Neutrophil (primary cell): Measurements from ENCODE around the gene TTC23.

Experiments
- H3K27ac ChIP-seq: fragments of 200-600 bp; sonication (generic); 2 replicates; pipeline ENCODE4 v1.5.1; 2016; ENCODE audit warnings: mild to moderate bottlenecking, moderate library complexity
- H3K27me3 ChIP-seq: fragments of 200-600 bp; sonication (generic); 2 replicates; pipeline ENCODE4 v1.6.0; 2016; ENCODE audit warnings: mild to moderate bottlenecking
- H3K36me3 ChIP-seq: fragments of 200-600 bp; sonication (generic); 2 replicates; pipeline ENCODE4 v1.5.1; 2017
- H3K4me1 ChIP-seq, 2 experiments: fragments of 200-600 bp in 1 of 2; sonication (generic) in 1 of 2; 1 replicate in 1 of 2; 2 replicates in 1 of 2; pipeline versions ENCODE4 v1.5.1 to v1.6.1; 2013 to 2016; ENCODE audit warnings: low read depth in 1 of 2, low read length in 1 of 2, mild to moderate bottlenecking in 1 of 2, moderate library complexity in 1 of 2; ENCODE audit not compliant: control insufficient read depth in 1 of 2, insufficient read depth in 1 of 2
- H3K4me3 ChIP-seq, 2 experiments: fragments of 200-600 bp in 1 of 2; sonication (generic) in 1 of 2; 1 replicate in 1 of 2; 2 replicates in 1 of 2; pipeline ENCODE4 v1.5.1; 2013 to 2016; ENCODE audit warnings: low read depth in 1 of 2, low read length in 1 of 2, mild to moderate bottlenecking in 1 of 2, moderate library complexity in 1 of 2
- H3K9me3 ChIP-seq: fragments of 200-600 bp; sonication (generic); 2 replicates; pipeline ENCODE4 v1.5.1; 2016
- TF ChIP-seq, protein P1 (sequence below): fragments of 200-600 bp; sonication (generic); IDR thresholded peaks from 2 replicates; pipeline ENCODE4 v1.5.1; 2016; ENCODE audit warnings: antibody characterized with exemption

TTC23 gene

GRCh38 chr15:99105514-99106341 lies 143.7 kb downstream of the TTC23 start:
- no peaks in the 10 kb centered on the region for H3K9me3 ChIP-seq
- TF ChIP-seq, protein P1, sequence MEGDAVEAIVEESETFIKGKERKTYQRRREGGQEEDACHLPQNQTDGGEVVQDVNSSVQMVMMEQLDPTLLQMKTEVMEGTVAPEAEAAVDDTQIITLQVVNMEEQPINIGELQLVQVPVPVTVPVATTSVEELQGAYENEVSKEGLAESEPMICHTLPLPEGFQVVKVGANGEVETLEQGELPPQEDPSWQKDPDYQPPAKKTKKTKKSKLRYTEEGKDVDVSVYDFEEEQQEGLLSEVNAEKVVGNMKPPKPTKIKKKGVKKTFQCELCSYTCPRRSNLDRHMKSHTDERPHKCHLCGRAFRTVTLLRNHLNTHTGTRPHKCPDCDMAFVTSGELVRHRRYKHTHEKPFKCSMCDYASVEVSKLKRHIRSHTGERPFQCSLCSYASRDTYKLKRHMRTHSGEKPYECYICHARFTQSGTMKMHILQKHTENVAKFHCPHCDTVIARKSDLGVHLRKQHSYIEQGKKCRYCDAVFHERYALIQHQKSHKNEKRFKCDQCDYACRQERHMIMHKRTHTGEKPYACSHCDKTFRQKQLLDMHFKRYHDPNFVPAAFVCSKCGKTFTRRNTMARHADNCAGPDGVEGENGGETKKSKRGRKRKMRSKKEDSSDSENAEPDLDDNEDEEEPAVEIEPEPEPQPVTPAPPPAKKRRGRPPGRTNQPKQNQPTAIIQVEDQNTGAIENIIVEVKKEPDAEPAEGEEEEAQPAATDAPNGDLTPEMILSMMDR: no peak
- H3K27me3 ChIP-seq: peaks cover 98% of the 10 kb centered on the region
- no peak overlapping the region for H3K27ac ChIP-seq
- H3K4me3 ChIP-seq: peak overlapping the region; percentile 49
- no peaks in the 10 kb centered on the region for H3K36me3 ChIP-seq
- peaks cover 8 to 22% of the 10 kb centered on the region in 2 experiments for H3K4me1 ChIP-seq

DNA sequence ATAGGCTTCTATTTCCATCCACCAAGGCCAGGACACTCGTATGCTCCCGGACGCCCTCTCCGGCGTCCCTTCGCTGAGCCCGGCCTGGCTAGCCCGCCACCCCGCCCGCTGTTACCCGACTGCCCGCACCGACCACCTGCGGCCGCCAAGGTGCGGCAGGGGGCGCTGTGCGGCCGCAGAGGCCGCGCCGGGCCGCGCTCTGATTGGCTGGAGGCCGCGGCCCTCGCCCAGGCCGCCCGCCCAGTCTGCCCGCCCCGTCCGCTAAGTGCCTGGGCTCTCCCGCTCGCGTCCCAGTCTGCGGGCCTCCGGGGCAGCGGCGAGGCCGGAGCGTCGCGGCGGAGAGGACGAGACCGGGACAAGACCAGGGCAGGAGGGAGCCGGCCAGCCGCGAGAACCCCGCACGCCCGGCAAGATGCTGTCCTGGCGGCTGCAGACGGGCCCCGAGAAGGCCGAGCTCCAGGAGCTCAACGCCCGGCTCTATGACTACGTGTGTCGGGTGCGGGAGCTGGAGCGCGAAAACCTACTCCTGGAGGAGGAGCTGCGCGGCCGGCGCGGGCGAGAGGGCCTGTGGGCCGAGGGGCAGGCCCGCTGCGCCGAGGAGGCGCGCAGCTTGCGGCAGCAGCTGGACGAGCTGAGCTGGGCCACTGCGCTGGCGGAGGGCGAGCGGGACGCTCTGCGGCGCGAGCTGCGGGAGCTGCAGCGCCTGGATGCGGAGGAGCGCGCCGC lies 144.4 kb downstream of the TTC23 start, which contains the start of gene SYNM:
Gene SYNM, plus strand, starts transcription at position 293 of the 726 bp plus-strand sequence. Its CDS starts 120 bp downstream, at position 413.
- H3K27ac ChIP-seq: no peak within 1 kb of the TSS
- no peaks in the 10 kb centered on the region for H3K36me3 ChIP-seq
- TF ChIP-seq, protein P1: peak; percentile 40
- H3K4me3 ChIP-seq: peak within 1 kb of the TSS; percentile 49 to 54
- no peaks in the 10 kb centered on the region for H3K9me3 ChIP-seq
- peaks cover 8 to 29% of the 10 kb centered on the region in 2 experiments for H3K4me1 ChIP-seq
- H3K27me3 ChIP-seq: peaks cover 99% of the 10 kb centered on the region

DNA sequence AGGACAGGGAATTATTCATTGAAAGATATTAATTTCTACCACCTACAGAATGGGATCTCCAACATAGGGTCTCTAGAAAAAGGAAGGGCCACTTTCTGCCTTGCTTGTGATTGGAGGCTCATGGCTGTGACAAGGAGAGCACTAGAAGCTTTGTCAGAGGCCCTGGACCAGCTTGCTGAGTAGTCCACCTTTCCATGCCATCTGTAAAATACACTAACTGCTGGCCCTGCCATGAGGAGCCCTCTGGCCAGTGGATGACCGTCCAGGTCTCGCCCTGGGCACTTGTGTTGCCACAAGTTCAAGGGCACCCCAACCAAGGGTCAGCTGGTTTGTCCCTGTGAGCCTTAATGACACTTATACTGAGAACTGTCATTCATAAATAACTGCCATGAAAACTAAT lies 146.1 kb downstream of the TTC23 start:
- TF ChIP-seq, protein P1: no peak
- Histone ChIP-seq H3K4me1 (peaks cover 8 to 29% of the 10 kb centered on the region in 2 experiments), H3K27ac (no peak overlapping the region), H3K9me3 (no peaks in the 10 kb centered on the region), H3K36me3 (no peaks in the 10 kb centered on the region), H3K27me3 (peaks cover 99% of the 10 kb centered on the region), H3K4me3 (no peak overlapping the region)

- TF ChIP-seq, protein P1: no peak
- H3K27me3 ChIP-seq: peaks cover 96% of the 10 kb centered on the region
- no peak overlapping the region for H3K4me3 ChIP-seq
- H3K9me3 ChIP-seq: no peaks in the 10 kb centered on the region
- no peak overlapping the region for H3K27ac ChIP-seq
- no peaks in the 10 kb centered on the region for H3K36me3 ChIP-seq
- peaks cover 8 to 29% of the 10 kb centered on the region in 2 experiments for H3K4me1 ChIP-seq
These were observed 146.8 kb downstream of the TTC23 start for GRCh38 chr15:99102332-99103235.

GRCh38 chr15:99101501-99101900 lies 147.9 kb downstream of the TTC23 start:
- Histone ChIP-seq H3K4me3 (no peak overlapping the region), H3K4me1 (peaks cover 8 to 29% of the 10 kb centered on the region in 2 experiments), H3K36me3 (no peaks in the 10 kb centered on the region), H3K27me3 (peaks cover 90% of the 10 kb centered on the region), H3K27ac (no peak overlapping the region), H3K9me3 (no peaks in the 10 kb centered on the region)
- TF ChIP-seq, protein P1: no peak
